Measurements from ENCODE around the gene VGLL4.

DNA sequence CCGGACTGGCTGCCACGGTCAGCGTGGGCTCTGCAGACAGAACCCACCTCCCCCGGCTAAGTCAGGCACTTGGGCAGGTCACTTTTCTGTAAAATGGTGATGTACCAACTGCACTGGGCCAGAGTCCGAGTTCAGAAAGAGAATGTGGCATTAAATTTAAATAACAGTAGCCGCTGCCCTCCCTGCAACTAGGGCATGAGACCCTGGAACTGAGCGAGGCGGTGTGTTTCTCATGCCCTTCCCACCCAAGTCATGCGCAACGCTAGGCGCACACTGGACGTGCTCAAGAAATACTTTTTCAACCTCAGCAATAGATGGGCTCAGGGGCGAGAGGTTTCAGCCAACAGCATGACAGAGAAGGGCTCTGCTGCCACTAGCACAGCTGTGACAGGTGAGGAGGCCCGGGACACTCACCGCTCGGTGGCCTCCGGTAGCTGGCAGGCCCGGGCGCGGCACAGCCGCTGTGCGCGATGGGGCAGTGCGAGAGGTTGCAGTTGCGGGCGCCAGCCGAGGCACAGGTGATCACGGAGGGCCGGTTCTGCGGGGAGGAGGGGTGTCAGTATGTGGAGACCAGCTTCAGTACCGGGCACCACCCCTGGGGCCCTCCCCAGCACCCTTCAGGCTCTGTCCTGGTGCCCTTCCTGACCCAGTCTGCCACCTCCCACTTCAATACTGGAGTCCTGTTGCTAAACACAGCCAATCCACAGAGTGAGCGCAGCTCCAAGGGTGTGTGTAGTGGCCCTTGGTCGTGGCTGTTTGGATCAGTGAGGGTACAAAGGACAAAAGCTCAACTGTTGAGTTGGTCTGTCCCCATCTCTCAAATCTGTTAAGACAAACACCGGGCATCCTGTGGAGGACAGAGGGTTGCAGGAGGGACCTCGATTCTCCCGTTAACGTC lies 84.5 kb downstream of the VGLL4 start:
- no peak for TF ChIP-seq GATA2 (IDR thresholded peaks at IDR 0.05; ENCODE audit: low read depth, low read length)
- TF ChIP-seq GATA3 (IDR thresholded peaks at IDR 0.05; ENCODE audit: low read depth, low read length), result no peak
